HG03066 (cell line): ENCODE results near the gene USP33.
"Not testable (repeated sequence)": the region's sequence is repeated elsewhere in the genome, so short reads cannot be mapped to it uniquely, and the experiment has no call there.

Source experiments
- ATAC-seq: cut with Tn5 transposase; IDR thresholded peaks from one replicate; pipeline ENCODE4 v1.9.1; 2021; ENCODE audit warnings: low read depth; ENCODE audit not compliant: unreplicated experiment

Gene USP33

GRCh38 chr1:77673716-77674355 is 85.8 kb downstream of the USP33 start:
- no peak for ATAC-seq

- ATAC-seq, result no peak
Observed at GRCh38 chr1:77673030-77673429, 86.6 kb downstream of the USP33 start.

GRCh38 chr1:77672374-77672773 is 87.3 kb downstream of the USP33 start:
- no peak for ATAC-seq

GRCh38 chr1:77671836-77672235 is 87.8 kb downstream of the USP33 start:
- ATAC-seq, result no peak

- ATAC-seq, result no peak
Observed at GRCh38 chr1:77670330-77670729, 89.3 kb downstream of the USP33 start.

DNA sequence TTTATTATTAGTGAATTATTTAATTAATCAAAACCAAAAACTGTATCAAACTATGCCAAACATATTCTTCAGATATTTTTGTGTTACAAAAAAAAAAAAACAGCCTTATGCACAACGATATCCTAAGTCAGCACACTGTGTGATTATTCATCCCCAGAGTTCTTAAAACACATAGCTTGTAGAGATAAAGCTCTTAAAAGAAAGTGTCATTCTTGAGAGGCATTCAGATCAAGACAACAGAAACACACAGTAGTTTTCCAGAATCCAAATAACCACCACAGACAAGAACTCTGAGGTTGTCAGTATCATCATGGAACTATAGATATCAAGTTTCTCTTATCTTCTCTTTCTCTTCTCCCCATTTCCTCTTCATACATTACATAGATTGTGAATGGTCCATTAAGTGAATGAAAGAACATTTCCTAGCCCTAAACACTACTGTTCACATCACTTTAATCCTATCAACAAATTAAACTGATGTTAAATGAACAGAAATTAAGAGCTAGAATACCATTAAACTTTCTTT is 90.7 kb downstream of the USP33 start:
- no peak for ATAC-seq

DNA sequence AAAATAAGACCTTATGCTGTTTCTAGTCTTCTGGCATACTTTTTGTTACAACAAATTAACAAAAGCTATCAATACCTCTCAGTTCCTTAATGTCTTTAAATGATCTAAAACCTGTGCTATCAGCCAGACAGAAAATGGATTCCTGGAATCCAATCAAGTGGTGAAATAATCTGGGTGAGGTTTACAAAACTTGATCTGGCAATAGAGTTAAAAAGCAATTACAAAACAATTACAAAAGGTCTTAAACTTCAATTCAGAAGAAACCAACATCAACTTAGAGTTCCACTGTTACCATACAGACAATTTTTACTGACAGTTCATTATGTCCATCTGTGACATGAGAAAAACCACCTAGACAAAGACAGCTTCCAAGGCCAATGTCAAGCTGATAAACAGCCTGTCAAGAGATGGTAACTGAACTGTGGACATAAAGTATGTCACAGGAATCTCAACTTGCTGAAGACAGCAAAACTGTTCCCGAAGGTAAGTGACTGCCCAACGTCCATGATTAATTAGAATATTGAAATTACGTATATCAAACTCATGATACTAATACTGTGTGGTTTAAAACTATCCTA is 94.6 kb downstream of the USP33 start:
- ATAC-seq, result no peak

- ATAC-seq, result no peak
Observed at GRCh38 chr1:77661696-77662095, 98.0 kb downstream of the USP33 start.

DNA sequence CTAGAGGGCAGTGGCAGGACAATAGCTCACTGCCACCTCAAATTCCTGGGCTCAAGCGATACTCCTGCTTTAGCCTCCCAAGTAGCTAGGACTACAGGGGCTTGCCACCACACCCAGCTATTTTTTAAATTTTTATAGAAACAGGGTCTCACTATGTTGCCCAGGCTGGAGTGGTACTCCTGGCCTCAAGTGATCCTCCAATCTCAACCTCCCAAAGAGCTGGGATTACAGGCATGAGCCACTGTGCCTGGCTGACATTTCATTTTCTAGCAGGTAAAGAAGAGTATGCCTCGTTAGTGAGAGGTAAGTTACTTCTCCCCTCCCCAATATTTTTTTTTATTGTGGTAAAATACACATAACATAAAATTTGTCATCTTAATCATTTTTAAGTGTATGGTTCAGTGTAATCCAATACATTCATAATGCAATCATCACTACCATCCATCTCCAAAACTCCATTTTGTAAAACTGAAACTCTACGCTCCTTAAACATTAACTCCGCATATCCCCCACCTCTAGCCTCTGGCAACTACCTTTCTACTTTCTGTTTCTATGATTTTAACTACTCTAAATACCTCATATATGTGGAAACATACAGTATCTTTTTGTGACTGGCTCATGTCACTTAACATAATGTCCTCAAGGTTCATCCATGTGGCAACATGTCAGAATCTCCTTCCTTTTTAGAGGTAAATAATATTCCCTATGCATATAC is 99.6 kb downstream of the USP33 start:
- no peak for ATAC-seq

DNA sequence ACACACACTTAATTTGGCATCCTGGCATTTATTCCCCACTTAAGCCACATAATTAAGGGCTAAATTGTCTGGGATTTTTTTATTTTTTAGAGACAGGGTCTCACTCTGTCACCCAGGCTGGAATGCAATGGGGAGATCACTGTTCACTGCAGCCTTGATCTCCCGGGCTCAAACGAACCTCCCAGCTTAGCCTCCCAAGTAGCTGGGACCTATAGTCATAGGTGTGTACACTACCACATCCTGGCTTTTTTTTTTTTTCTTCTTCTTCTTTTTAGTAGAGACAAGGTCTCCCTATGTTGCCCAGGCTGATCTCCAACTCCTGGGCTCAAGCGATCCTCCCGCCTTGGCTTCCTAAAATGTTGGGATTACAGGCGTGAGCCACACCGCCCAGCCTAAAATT is 101.4 kb downstream of the USP33 start:
- ATAC-seq, result no peak

DNA sequence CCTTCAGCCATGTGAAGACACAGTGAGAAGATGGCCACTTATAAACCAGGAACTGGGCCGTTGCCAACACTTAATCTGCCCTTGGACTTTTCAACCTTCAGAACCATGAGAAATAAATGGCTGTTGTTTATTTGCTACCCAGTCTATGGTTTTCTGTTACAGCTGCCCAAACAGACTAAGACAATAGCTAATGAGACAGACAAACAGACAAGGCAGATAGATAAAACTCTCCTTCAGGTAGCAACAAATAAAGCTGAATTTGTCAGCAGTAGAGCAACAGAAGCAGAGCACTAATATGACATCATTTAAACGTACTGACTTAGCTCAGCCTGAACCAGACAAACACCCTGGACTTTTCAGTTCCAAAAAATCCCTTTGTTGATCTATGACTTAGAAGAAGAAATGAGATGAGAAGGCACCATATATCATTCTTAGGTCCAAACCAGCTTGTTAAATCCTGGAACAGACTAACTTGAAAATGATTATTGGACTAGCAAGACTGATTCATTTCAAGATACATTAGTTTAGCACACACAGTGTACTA is 104.1 kb downstream of the USP33 start:
- no peak for ATAC-seq

- no peak for ATAC-seq
Observed at GRCh38 chr1:77652970-77653516, 106.6 kb downstream of the USP33 start.

- no peak for ATAC-seq
Observed at GRCh38 chr1:77652268-77652667, 107.4 kb downstream of the USP33 start.

- ATAC-seq, result no peak
Observed at GRCh38 chr1:77649127-77649526, 110.5 kb downstream of the USP33 start.

DNA sequence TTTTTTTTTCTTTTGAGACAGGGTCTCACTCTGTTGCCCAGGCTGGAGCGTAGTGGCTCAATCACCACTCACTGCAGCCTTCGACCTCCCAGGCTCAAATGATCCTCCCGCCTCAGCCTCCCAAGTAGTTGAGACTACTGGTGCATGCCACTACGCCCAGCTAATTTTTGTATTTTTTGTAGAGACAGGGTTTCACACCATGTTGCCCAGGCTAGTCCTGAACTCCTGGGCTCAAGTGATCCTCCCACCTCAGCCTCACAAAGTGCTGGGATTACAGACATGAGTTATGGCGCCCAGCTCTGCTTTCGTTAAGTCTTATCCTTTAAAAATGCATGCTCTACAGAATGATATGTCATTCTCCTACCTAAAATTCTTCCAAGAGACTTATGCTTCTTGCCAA is 113.4 kb downstream of the USP33 start:
- ATAC-seq, result not testable (repeated sequence)
